Loucy (cell line): ENCODE data around the gene HOXD10.

Experiments
- H2AFZ ChIP-seq: fragments of 200-600 bp; sonication (generic); 2 replicates; pipeline ENCODE4 v1.6.0; 2016; ENCODE audit warnings: antibody characterized with exemption, mild to moderate bottlenecking, low read length, moderate library complexity
- H3F3A ChIP-seq: fragments of 200-600 bp; 2 replicates; pipeline ENCODE4 v1.6.0; 2016; ENCODE audit warnings: antibody characterized with exemption, low read depth, mild to moderate bottlenecking
- H3K27me3 ChIP-seq: fragments of 200-600 bp; sonication (generic); 2 replicates; pipeline ENCODE4 v1.6.1; 2014; ENCODE audit warnings: low read length, mild to moderate bottlenecking; ENCODE audit not compliant: insufficient read depth, poor library complexity, severe bottlenecking
- H3K36me3 ChIP-seq: fragments of 200-600 bp; sonication (generic); 2 replicates; pipeline ENCODE4 v1.6.1; 2016; ENCODE audit warnings: low read length; ENCODE audit not compliant: insufficient read depth
- H3K4me1 ChIP-seq: fragments of 200-600 bp; sonication (generic); 2 replicates; pipeline ENCODE4 v1.5.1; 2014; ENCODE audit warnings: low read length, mild to moderate bottlenecking; ENCODE audit not compliant: insufficient read depth, poor library complexity, severe bottlenecking
- H3K4me2 ChIP-seq: fragments of 200-600 bp; sonication (generic); 2 replicates; pipeline ENCODE4 v1.6.0; 2014; ENCODE audit warnings: antibody characterized with exemption, low read length, low read depth, mild to moderate bottlenecking; ENCODE audit not compliant: poor library complexity, severe bottlenecking
- H3K4me3 ChIP-seq: fragments of 200-600 bp; sonication (generic); 2 replicates; pipeline ENCODE4 v1.5.1; 2014; ENCODE audit warnings: low read length, mild to moderate bottlenecking, mixed read lengths; ENCODE audit not compliant: poor library complexity, severe bottlenecking
- H3K79me2 ChIP-seq: fragments of 200-600 bp; sonication (generic); 2 replicates; pipeline ENCODE4 v1.6.1; 2014; ENCODE audit warnings: low read length; ENCODE audit not compliant: insufficient read depth
- H3K9ac ChIP-seq: fragments of 200-600 bp; sonication (generic); 2 replicates; pipeline ENCODE4 v1.6.0; 2014; ENCODE audit warnings: mild to moderate bottlenecking, low read depth, low read length, moderate library complexity; ENCODE audit not compliant: poor library complexity, severe bottlenecking
- H3K9me2 ChIP-seq: fragments of 200-600 bp; sonication (generic); replicated peaks from 2 replicates; pipeline ENCODE4 v1.6.1; 2016; ENCODE audit warnings: low read depth, low read length, mixed read lengths
- H3K9me3 ChIP-seq: fragments of 200-600 bp; sonication (generic); 2 replicates; pipeline ENCODE4 v1.6.1; 2014; ENCODE audit warnings: mild to moderate bottlenecking, antibody characterized with exemption, low read length, low read depth; ENCODE audit not compliant: insufficient read depth
- H4K20me1 ChIP-seq: fragments of 200-600 bp; sonication (generic); 2 replicates; pipeline ENCODE4 v1.6.0; 2014; ENCODE audit warnings: antibody characterized with exemption, low read length, mild to moderate bottlenecking; ENCODE audit not compliant: insufficient read depth, poor library complexity, severe bottlenecking
- CTCF ChIP-seq: fragments of 200-600 bp; sonication (generic); conservative IDR thresholded peaks from 2 replicates; pipeline ENCODE4 v1.5.1; 2014; ENCODE audit warnings: mild to moderate bottlenecking, antibody characterized with exemption, low read length
- EZH2phosphoT487 ChIP-seq: fragments of 200-600 bp; IDR thresholded peaks from 2 replicates; pipeline ENCODE4 v1.6.1; 2018; ENCODE audit warnings: antibody characterized with exemption, mild to moderate bottlenecking, moderate library complexity, borderline replicate concordance

The HOXD10 gene

GRCh38 chr2:176133389-176133788 lies 16.8 kb downstream of the HOXD10 start:
- TF ChIP-seq EZH2phosphoT487 (no peak), CTCF (no peak)
- H3K9ac ChIP-seq: no peak overlapping the region
- H4K20me1 ChIP-seq: no peaks in the 10 kb centered on the region
- H3K4me2 ChIP-seq: no peak overlapping the region
- no peak overlapping the region for H3K4me3 ChIP-seq
- no peaks in the 10 kb centered on the region for H3F3A ChIP-seq
- H3K27me3 ChIP-seq: no peaks in the 10 kb centered on the region
- H3K79me2 ChIP-seq: no peaks in the 10 kb centered on the region
- no peaks in the 10 kb centered on the region for H3K9me3 ChIP-seq
- H3K4me1 ChIP-seq: peaks cover 4% of the 10 kb centered on the region
- no peaks in the 10 kb centered on the region for H3K9me2 ChIP-seq
- no peaks in the 10 kb centered on the region for H3K36me3 ChIP-seq
- H2AFZ ChIP-seq: no peak overlapping the region

- Histone ChIP-seq H3K9me2 (no peaks in the 10 kb centered on the region), H3K27me3 (no peaks in the 10 kb centered on the region), H3K79me2 (no peaks in the 10 kb centered on the region), H3K4me2 (no peak overlapping the region), H3K4me3 (no peak overlapping the region), H3K36me3 (no peaks in the 10 kb centered on the region), H4K20me1 (no peaks in the 10 kb centered on the region), H3F3A (no peaks in the 10 kb centered on the region), H3K4me1 (peaks cover 4% of the 10 kb centered on the region), H3K9ac (no peak overlapping the region), H2AFZ (no peak overlapping the region), H3K9me3 (no peaks in the 10 kb centered on the region)
- TF ChIP-seq CTCF: no peak
- TF ChIP-seq EZH2phosphoT487: no peak
Measured at GRCh38 chr2:176134035-176134434, 17.5 kb downstream of the HOXD10 start.

- no peak overlapping the region for H3K4me2 ChIP-seq
- TF ChIP-seq EZH2phosphoT487 (no peak), CTCF (peak; percentile 25; the same call in 1 of the 2 replicates)
- H2AFZ ChIP-seq: no peak overlapping the region
- H3K36me3 ChIP-seq: no peaks in the 10 kb centered on the region
- H4K20me1 ChIP-seq: no peaks in the 10 kb centered on the region
- no peaks in the 10 kb centered on the region for H3K9me2 ChIP-seq
- no peak overlapping the region for H3K4me3 ChIP-seq
- H3K4me1 ChIP-seq: peaks cover 5% of the 10 kb centered on the region
- H3K9me3 ChIP-seq: no peaks in the 10 kb centered on the region
- no peak overlapping the region for H3K9ac ChIP-seq
- H3F3A ChIP-seq: no peaks in the 10 kb centered on the region
- no peaks in the 10 kb centered on the region for H3K79me2 ChIP-seq
- H3K27me3 ChIP-seq: no peaks in the 10 kb centered on the region
Measured at GRCh38 chr2:176135035-176135440, 18.5 kb downstream of the HOXD10 start.
